GM12878 (cell line): ENCODE data around the gene FAF1. TPM values are rescaled to one million over a fixed set of nuclear protein-coding genes. Genes with fewer than 3 reads are reported as not detected.

Experiments
- ATAC-seq: fragments of 200-7000 bp; cut with Tn5 transposase; 3 replicates; pipeline ENCODE4 v1.9.1; 2020; ENCODE audit warnings: mild to moderate bottlenecking, moderate library complexity
- BruUV-seq: library from RNA; stranded (reverse); fragments of 400-500 nt; replicated peaks from 2 replicates; lab custom pipeline; 2021; lab: Mats Ljungman, UMichigan
- CTCF ChIA-PET: fragments of 300-600 bp; sonication (Branson Sonifier 250); formaldehyde crosslinking; extraction: SDS; loops from one replicate; lab custom pipeline; 2021; ENCODE audit warnings: inconsistent platforms; lab: Yijun Ruan, JAX
- POLR2A ChIA-PET: fragments of 350-600 bp; formaldehyde crosslinking; extraction: SDS; loops from one replicate; lab custom pipeline; 2021; ENCODE audit warnings: inconsistent platforms; lab: Charles Lee
- RAD21 ChIA-PET: fragments of 300-600 bp; sonication (Branson Sonifier 250); formaldehyde crosslinking; loops from one replicate; lab custom pipeline; 2023; ENCODE audit warnings: antibody characterized with exemption; ENCODE audit not compliant: unreplicated experiment; lab: Charles Lee
- SMC1A ChIA-PET: fragments of 300-600 bp; sonication (Branson Sonifier 250); formaldehyde crosslinking; loops from one replicate; lab custom pipeline; 2023; ENCODE audit not compliant: unreplicated experiment, uncharacterized antibody; lab: Charles Lee
- DNase-seq: peaks from one replicate; pipeline ENCODE4 v3.0.0-alpha.2; 2011; ENCODE audit warnings: low read depth, low spot score
- FAIRE-seq: peaks from 3 replicates; lab custom pipeline; 2011; peaks lifted over from hg19 to GRCh38; lab: Jason Lieb, UNC
- H2AFZ ChIP-seq: 2 replicates; pipeline ENCODE4 v1.6.0; 2011; ENCODE audit warnings: low read depth, low read length, control low read depth; ENCODE audit not compliant: control insufficient read depth
- H3K27ac ChIP-seq: 2 replicates; pipeline ENCODE4 v1.5.1; 2011; ENCODE audit warnings: control low read depth; ENCODE audit not compliant: control insufficient read depth, insufficient read depth
- H3K27me3 ChIP-seq, 2 experiments: replicated peaks in 1 of 2; 2 replicates each; pipeline versions ENCODE4 v1.6.0 to v1.6.1; 2011; ENCODE audit warnings: low read length in 1 of 2; ENCODE audit not compliant: control insufficient read depth in 2 of 2, insufficient read depth in 2 of 2
- H3K36me3 ChIP-seq, 2 experiments: 2 replicates each; pipeline ENCODE4 v1.5.1; 2011; ENCODE audit warnings: low read length in 1 of 2; ENCODE audit not compliant: control insufficient read depth in 2 of 2, insufficient read depth in 2 of 2
- H3K4me1 ChIP-seq: 2 replicates; pipeline ENCODE4 v1.6.1; 2011; ENCODE audit warnings: mild to moderate bottlenecking, low read length, moderate library complexity, mixed read lengths; ENCODE audit not compliant: control insufficient read depth, insufficient read depth
- H3K4me2 ChIP-seq: 2 replicates; pipeline ENCODE4 v1.6.0; 2011; ENCODE audit warnings: control low read depth; ENCODE audit not compliant: control insufficient read depth, insufficient read depth
- H3K4me3 ChIP-seq: fragments of 200-600 bp; sonication (generic); 2 replicates; pipeline ENCODE4 v1.5.1; 2016
- H3K79me2 ChIP-seq: 2 replicates; pipeline ENCODE4 v1.6.0; 2011; ENCODE audit warnings: low read length; ENCODE audit not compliant: control insufficient read depth, insufficient read depth
- H3K9ac ChIP-seq: 2 replicates; pipeline ENCODE4 v1.8.0; 2011; ENCODE audit warnings: low read length, control low read depth, mixed read lengths; ENCODE audit not compliant: control insufficient read depth, insufficient read depth
- H3K9me3 ChIP-seq: replicated peaks from 3 replicates; pipeline ENCODE4 v1.5.1; 2011; ENCODE audit warnings: mild to moderate bottlenecking, low read length; ENCODE audit not compliant: control insufficient read depth, insufficient read depth
- H4K20me1 ChIP-seq: 2 replicates; pipeline ENCODE4 v1.6.0; 2011; ENCODE audit not compliant: control insufficient read depth, insufficient read depth
- E2F8 ChIP-seq: fragments of 450-650 bp; IDR thresholded peaks from 2 replicates; pipeline ENCODE4 v1.6.1; 2018; ENCODE audit warnings: mild to moderate bottlenecking, low read depth, moderate library complexity; ENCODE audit not compliant: partially characterized antibody
- IRF4 ChIP-seq: IDR thresholded peaks from 2 replicates; pipeline ENCODE4 v1.6.1; 2011; ENCODE audit warnings: low read depth, low read length
- MTA2 ChIP-seq: fragments of 450-650 bp; IDR thresholded peaks from 2 replicates; pipeline ENCODE4 v1.6.1; 2016; ENCODE audit warnings: low read depth, mild to moderate bottlenecking, moderate library complexity
- NFYB ChIP-seq: IDR thresholded peaks from 2 replicates; pipeline ENCODE4 v1.6.1; 2011; ENCODE audit warnings: low read depth, mild to moderate bottlenecking, low read length, improper control_type of control experiment, moderate library complexity; ENCODE audit not compliant: insufficient read depth
- NR2C1 ChIP-seq: fragments of 450-650 bp; IDR thresholded peaks from 2 replicates; pipeline ENCODE4 v1.6.1; 2017; ENCODE audit warnings: antibody characterized with exemption, mild to moderate bottlenecking, moderate library complexity
- PAX8 ChIP-seq: fragments of 450-650 bp; IDR thresholded peaks from 2 replicates; pipeline ENCODE4 v1.6.1; 2017; ENCODE audit warnings: mild to moderate bottlenecking, moderate library complexity
- POU2F2 ChIP-seq: IDR thresholded peaks from 3 replicates; pipeline ENCODE4 v1.6.1; 2011; ENCODE audit warnings: low read depth, mild to moderate bottlenecking, low read length, borderline replicate concordance
- RAD21 ChIP-seq: IDR thresholded peaks from 2 replicates; pipeline ENCODE4 v1.6.1; 2011; ENCODE audit warnings: mild to moderate bottlenecking, low read depth, low read length, moderate library complexity; ENCODE audit not compliant: insufficient read depth
- RCOR1 ChIP-seq: conservative IDR thresholded peaks from 2 replicates; pipeline ENCODE4 v1.6.1; 2012; ENCODE audit warnings: low read depth, low read length, improper control_type of control experiment
- SIN3A ChIP-seq: IDR thresholded peaks from 2 replicates; pipeline ENCODE4 v1.6.1; 2012; ENCODE audit warnings: low read depth, low read length, improper control_type of control experiment
- SMARCA5 ChIP-seq: fragments of 450-650 bp; IDR thresholded peaks from 2 replicates; pipeline ENCODE4 v1.6.1; 2017; ENCODE audit warnings: mild to moderate bottlenecking
- WGBS: methylation state at CpG from one replicate; pipeline ENCODE4 v1.1.6; 2016; ENCODE audit warnings: low lambda C conversion rate; ENCODE audit not compliant: insufficient replicate concordance, insufficient coverage; ENCODE audit errors: missing lambda C conversion rate; 5-methylcytosine and 5-hydroxymethylcytosine counted together
- in situ Hi-C: fragments of 300-500 bp; cut with MboI; formaldehyde crosslinking; loops from 9 replicates; pipeline ENCODE4 v1.14.3; 2018; ENCODE audit warnings: mixed read lengths
- intact Hi-C: fragments of 100-400 bp; cut with micrococcal nuclease; formaldehyde crosslinking; loops from one replicate; pipeline ENCODE4 v1.14.2; 2022; ENCODE audit not compliant: unreplicated experiment
- polyA plus RNA-seq, 11 experiments: library from polyadenylated mRNA; depleted of rRNA in 4 of 11; unstranded in 6 of 11; stranded (reverse) in 5 of 11; fragments of >200 nt; fragmentation: Nextera tagmentation in 4 of 11; fragmentation: Illumina TruSeq in 1 of 11; extraction: Ambion mirVana in 4 of 11; extraction: Trizol in 1 of 11; gene quantifications; 1 replicate in 1 of 11; 2 replicates in 10 of 11; pipeline versions ENCODE4 v1.2.1 to v1.2.3, GENCODE V29; 2011 to 2016; ENCODE audit warnings: inconsistent platforms in 2 of 11, missing spikeins in 2 of 11, low read depth in 1 of 11
- total RNA-seq, 4 experiments: library from RNA; depleted of rRNA in 3 of 4; stranded (reverse); fragments of >200 nt in 3 of 4; fragmentation: Illumina TruSeq in 1 of 4; extraction: Trizol in 1 of 4; gene quantifications; 2 replicates each; pipeline versions ENCODE4 v1.2.1 to v1.2.3, GENCODE V29; 2013 to 2021
- TF ChIP-seq, protein P1 (sequence below): fragments of 450-650 bp; IDR thresholded peaks from 2 replicates; pipeline ENCODE4 v1.6.1; 2017; ENCODE audit warnings: mild to moderate bottlenecking, moderate library complexity

The FAF1 gene
- total and polyA plus RNA-seq, 10 of the 15 experiments (the other 5 are each of a cell fraction or from before 2014, with no cell fraction given) = 8.6 to 54.5 (median 23.7) TPM

GRCh38 chr1:50975436-50975835, 15.4 kb upstream of the FAF1 start:
- Histone ChIP-seq H3K27ac (no peak overlapping the region), H3K27me3 (peaks cover 0 to 4% of the 10 kb centered on the region in 2 experiments; a peak in 2 of 4 replicates), H3K9ac (no peak overlapping the region), H3K4me3 (no peak overlapping the region), H3K79me2 (peaks cover 74% of the 10 kb centered on the region), H3K36me3 (peaks cover 0 to 7% of the 10 kb centered on the region in 2 experiments; a peak in 1 of 4 replicates), H4K20me1 (no peaks in the 10 kb centered on the region), H3K9me3 (no peaks in the 10 kb centered on the region), H3K4me2 (no peak overlapping the region), H3K4me1 (no peaks in the 10 kb centered on the region), H2AFZ (no peak overlapping the region)
- FAIRE-seq (no peak), ATAC-seq (no peak), DNase-seq (no peak)
- intact Hi-C loops = no loop called here
- ChIA-PET CTCF (no interaction called here), SMC1A (no interaction called here), RAD21 (no interaction called here), POLR2A (no interaction called here)
- in situ Hi-C loops = no loop called here
- 100% methylated on average over 1 of the region's 1 CpG for WGBS
- no TSS peak for BruUV-seq
- TF ChIP-seq SIN3A = no peak

DNA sequence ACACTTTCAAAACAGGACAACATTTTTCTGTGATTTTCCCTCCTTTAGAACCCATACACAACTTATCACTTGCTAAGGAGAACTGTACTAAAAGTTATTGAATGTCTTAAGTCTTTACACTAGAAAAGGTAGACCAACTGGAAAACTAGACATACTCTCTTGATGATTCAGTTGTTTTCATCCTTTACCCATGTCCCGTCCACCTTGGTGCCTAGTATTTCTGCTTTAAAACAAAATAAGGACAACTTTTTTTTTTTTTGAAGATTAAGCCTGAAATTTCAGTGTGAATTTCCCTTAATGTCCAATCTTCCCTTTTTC, 14.5 kb upstream of the FAF1 start:
- Histone ChIP-seq H3K36me3 (peaks cover 0 to 7% of the 10 kb centered on the region in 2 experiments; a peak in 1 of 4 replicates), H4K20me1 (no peaks in the 10 kb centered on the region), H3K79me2 (peaks cover 75% of the 10 kb centered on the region), H3K4me3 (no peak overlapping the region), H3K9ac (no peak overlapping the region), H2AFZ (no peak overlapping the region), H3K27me3 (peaks cover 0 to 4% of the 10 kb centered on the region in 2 experiments; a peak in 2 of 4 replicates), H3K27ac (no peak overlapping the region), H3K4me1 (no peaks in the 10 kb centered on the region), H3K4me2 (no peak overlapping the region), H3K9me3 (no peaks in the 10 kb centered on the region)
- FAIRE-seq (no peak), ATAC-seq (no peak), DNase-seq (no peak)
- POLR2A ChIA-PET = no interaction called here
- SMC1A ChIA-PET = no interaction called here
- BruUV-seq = no TSS peak
- CTCF ChIA-PET = no interaction called here
- intact Hi-C loops = no loop called here
- 94% methylated on average over 1 of the region's 1 CpG for WGBS
- in situ Hi-C loops = no loop called here
- RAD21 ChIA-PET = no interaction called here
- no peak for TF ChIP-seq E2F8
- no peak for TF ChIP-seq IRF4
- no peak for TF ChIP-seq POU2F2
- no peak for TF ChIP-seq RCOR1
- TF ChIP-seq NFYB = no peak
- TF ChIP-seq SMARCA5 = no peak
- no peak for TF ChIP-seq PAX8
- no peak for TF ChIP-seq RAD21
- TF ChIP-seq NR2C1 = no peak
- TF ChIP-seq MTA2 = no peak
- TF ChIP-seq, protein P1, sequence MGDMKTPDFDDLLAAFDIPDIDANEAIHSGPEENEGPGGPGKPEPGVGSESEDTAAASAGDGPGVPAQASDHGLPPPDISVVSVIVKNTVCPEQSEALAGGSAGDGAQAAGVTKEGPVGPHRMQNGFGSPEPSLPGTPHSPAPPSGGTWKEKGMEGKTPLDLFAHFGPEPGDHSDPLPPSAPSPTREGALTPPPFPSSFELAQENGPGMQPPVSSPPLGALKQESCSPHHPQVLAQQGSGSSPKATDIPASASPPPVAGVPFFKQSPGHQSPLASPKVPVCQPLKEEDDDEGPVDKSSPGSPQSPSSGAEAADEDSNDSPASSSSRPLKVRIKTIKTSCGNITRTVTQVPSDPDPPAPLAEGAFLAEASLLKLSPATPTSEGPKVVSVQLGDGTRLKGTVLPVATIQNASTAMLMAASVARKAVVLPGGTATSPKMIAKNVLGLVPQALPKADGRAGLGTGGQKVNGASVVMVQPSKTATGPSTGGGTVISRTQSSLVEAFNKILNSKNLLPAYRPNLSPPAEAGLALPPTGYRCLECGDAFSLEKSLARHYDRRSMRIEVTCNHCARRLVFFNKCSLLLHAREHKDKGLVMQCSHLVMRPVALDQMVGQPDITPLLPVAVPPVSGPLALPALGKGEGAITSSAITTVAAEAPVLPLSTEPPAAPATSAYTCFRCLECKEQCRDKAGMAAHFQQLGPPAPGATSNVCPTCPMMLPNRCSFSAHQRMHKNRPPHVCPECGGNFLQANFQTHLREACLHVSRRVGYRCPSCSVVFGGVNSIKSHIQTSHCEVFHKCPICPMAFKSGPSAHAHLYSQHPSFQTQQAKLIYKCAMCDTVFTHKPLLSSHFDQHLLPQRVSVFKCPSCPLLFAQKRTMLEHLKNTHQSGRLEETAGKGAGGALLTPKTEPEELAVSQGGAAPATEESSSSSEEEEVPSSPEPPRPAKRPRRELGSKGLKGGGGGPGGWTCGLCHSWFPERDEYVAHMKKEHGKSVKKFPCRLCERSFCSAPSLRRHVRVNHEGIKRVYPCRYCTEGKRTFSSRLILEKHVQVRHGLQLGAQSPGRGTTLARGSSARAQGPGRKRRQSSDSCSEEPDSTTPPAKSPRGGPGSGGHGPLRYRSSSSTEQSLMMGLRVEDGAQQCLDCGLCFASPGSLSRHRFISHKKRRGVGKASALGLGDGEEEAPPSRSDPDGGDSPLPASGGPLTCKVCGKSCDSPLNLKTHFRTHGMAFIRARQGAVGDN = no peak
